Stimulated activated CD4-positive, alpha-beta T cell treated with anti-CD3 and anti-CD28 coated beads, Interleukin-4, amount 100 ng/mL, for 4 hours (primary cell): ENCODE results near the gene RGS17.
"Not testable (repeated sequence)": the region's sequence is repeated elsewhere in the genome, so short reads cannot be mapped to it uniquely, and the experiment has no call there.

Experiments
- DNase-seq, 2 experiments: peaks; one replicate each; pipeline ENCODE4 v3.0.0-alpha.2; 2020

RGS17 gene

GRCh38 chr6:153121311-153121710 is 9.8 kb downstream of the RGS17 start:
- no peak for DNase-seq

- DNase-seq: no peak
Observed at GRCh38 chr6:153117986-153118879, 12.8 kb downstream of the RGS17 start.

GRCh38 chr6:153111082-153111481 is 20.0 kb downstream of the RGS17 start:
- not testable (repeated sequence) for DNase-seq

GRCh38 chr6:153110612-153111011 is 20.5 kb downstream of the RGS17 start:
- DNase-seq: not testable (repeated sequence)

- no peak for DNase-seq
Observed at GRCh38 chr6:153108315-153108714, 22.8 kb downstream of the RGS17 start.

- no peak for DNase-seq
Observed at GRCh38 chr6:153106021-153106420, 25.1 kb downstream of the RGS17 start.

GRCh38 chr6:153104220-153104619 is 26.9 kb downstream of the RGS17 start:
- no peak for DNase-seq

- no peak for DNase-seq
Observed at GRCh38 chr6:153103319-153103655, 27.8 kb downstream of the RGS17 start.

GRCh38 chr6:153102605-153103318 is 28.3 kb downstream of the RGS17 start:
- no peak for DNase-seq

GRCh38 chr6:153101461-153101860 is 29.6 kb downstream of the RGS17 start:
- no peak for DNase-seq

GRCh38 chr6:153099636-153100035 is 31.4 kb downstream of the RGS17 start:
- DNase-seq: no peak

- no peak for DNase-seq
Observed at GRCh38 chr6:153096792-153097191, 34.3 kb downstream of the RGS17 start.

GRCh38 chr6:153096031-153096430 is 35.1 kb downstream of the RGS17 start:
- no peak for DNase-seq

GRCh38 chr6:153092082-153093013 is 38.7 kb downstream of the RGS17 start:
- no peak for DNase-seq

GRCh38 chr6:153090241-153090930 is 40.7 kb downstream of the RGS17 start:
- no peak for DNase-seq

- no peak for DNase-seq
Observed at GRCh38 chr6:153088796-153089195, 42.3 kb downstream of the RGS17 start.

- no peak for DNase-seq
Observed at GRCh38 chr6:153087436-153087835, 43.6 kb downstream of the RGS17 start.

- DNase-seq: no peak
Observed at GRCh38 chr6:153086225-153086990, 44.7 kb downstream of the RGS17 start.

- no peak for DNase-seq
Observed at GRCh38 chr6:153085239-153085638, 45.8 kb downstream of the RGS17 start.

GRCh38 chr6:153084393-153084792 is 46.7 kb downstream of the RGS17 start:
- DNase-seq: no peak

- DNase-seq: no peak
Observed at GRCh38 chr6:153083869-153084268, 47.2 kb downstream of the RGS17 start.

- DNase-seq: no peak
Observed at GRCh38 chr6:153081914-153082313, 49.2 kb downstream of the RGS17 start.
